ENCODE data around the gene RAF1.

DNA sequence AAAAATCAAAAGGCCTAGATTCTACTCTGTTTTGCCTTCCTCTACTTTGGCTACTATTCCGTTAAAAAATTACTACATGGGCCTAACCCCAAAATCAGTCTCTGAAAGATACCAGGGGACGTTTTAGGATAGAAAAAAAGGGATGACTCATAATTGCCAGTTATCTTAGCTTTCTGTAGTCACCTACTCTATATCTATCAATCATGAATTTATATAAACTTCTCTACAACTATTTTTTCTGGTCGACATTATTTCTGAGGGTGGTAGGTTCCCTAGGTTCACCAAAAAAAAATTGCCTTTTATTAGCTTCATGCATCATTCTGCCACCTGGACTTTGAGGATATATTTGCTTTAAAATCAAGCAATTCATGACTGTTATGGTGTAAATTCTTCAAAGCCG, 36.5 kb downstream of the RAF1 start:
- TF ChIP-seq POLR2A (IDR thresholded peaks at IDR 0.05): no peak
- TF ChIP-seq, protein P1, sequence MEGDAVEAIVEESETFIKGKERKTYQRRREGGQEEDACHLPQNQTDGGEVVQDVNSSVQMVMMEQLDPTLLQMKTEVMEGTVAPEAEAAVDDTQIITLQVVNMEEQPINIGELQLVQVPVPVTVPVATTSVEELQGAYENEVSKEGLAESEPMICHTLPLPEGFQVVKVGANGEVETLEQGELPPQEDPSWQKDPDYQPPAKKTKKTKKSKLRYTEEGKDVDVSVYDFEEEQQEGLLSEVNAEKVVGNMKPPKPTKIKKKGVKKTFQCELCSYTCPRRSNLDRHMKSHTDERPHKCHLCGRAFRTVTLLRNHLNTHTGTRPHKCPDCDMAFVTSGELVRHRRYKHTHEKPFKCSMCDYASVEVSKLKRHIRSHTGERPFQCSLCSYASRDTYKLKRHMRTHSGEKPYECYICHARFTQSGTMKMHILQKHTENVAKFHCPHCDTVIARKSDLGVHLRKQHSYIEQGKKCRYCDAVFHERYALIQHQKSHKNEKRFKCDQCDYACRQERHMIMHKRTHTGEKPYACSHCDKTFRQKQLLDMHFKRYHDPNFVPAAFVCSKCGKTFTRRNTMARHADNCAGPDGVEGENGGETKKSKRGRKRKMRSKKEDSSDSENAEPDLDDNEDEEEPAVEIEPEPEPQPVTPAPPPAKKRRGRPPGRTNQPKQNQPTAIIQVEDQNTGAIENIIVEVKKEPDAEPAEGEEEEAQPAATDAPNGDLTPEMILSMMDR (IDR thresholded peaks at IDR 0.05): no peak
